MG63 (cell line): ENCODE results near the gene GMDS. TPM values are rescaled to one million over a fixed set of nuclear protein-coding genes. Genes with fewer than 3 reads are reported as not detected.

Source experiments
- DNase-seq: peaks from one replicate; pipeline ENCODE4 v3.0.0-alpha.2; 2020
- H3K27me3 ChIP-seq: fragments of 250-450 bp; sonication (Bioruptor Pico); 2 replicates; pipeline ENCODE4 v1.5.1; 2020; ENCODE audit warnings: mild to moderate bottlenecking, moderate library complexity
- H3K36me3 ChIP-seq: fragments of 250-450 bp; sonication (Bioruptor Pico); 2 replicates; pipeline ENCODE4 v1.5.1; 2020; ENCODE audit warnings: mild to moderate bottlenecking, moderate library complexity
- H3K4me3 ChIP-seq: fragments of 250-450 bp; sonication (Bioruptor Pico); 2 replicates; pipeline ENCODE4 v1.5.1; 2020; ENCODE audit warnings: mild to moderate bottlenecking, moderate library complexity
- H3K9me3 ChIP-seq: fragments of 250-450 bp; sonication (Bioruptor Pico); 2 replicates; pipeline ENCODE4 v1.5.1; 2020; ENCODE audit warnings: mild to moderate bottlenecking, moderate library complexity
- total RNA-seq: library from RNA; depleted of rRNA; stranded (reverse); fragments of >200 nt; shearing (Covaris generic); gene quantifications from 2 replicates; pipeline ENCODE4 v1.2.3, GENCODE V29; 2014; ENCODE audit warnings: low replicate concordance

The GMDS gene
- total RNA-seq, 1 experiment from 2014 or later = 1.8 TPM

GRCh38 chr6:1991332-1991878 lies 254.0 kb downstream of the GMDS start:
- H3K9me3 ChIP-seq = no peaks in the 10 kb centered on the region
- H3K27me3 ChIP-seq = no peaks in the 10 kb centered on the region
- no peak overlapping the region for H3K4me3 ChIP-seq
- H3K36me3 ChIP-seq = no peaks in the 10 kb centered on the region
- DNase-seq = no peak

GRCh38 chr6:1988843-1989242 lies 256.6 kb downstream of the GMDS start:
- Histone ChIP-seq H3K36me3 (no peaks in the 10 kb centered on the region; the same call in 1 of the 2 replicates), H3K4me3 (no peak overlapping the region), H3K9me3 (no peaks in the 10 kb centered on the region), H3K27me3 (no peaks in the 10 kb centered on the region)
- no peak for DNase-seq

GRCh38 chr6:1987640-1988039 lies 257.8 kb downstream of the GMDS start:
- H3K36me3 ChIP-seq = no peaks in the 10 kb centered on the region; the same call in 1 of the 2 replicates
- no peak overlapping the region for H3K4me3 ChIP-seq
- peaks cover 2% of the 10 kb centered on the region; the same call in 1 of the 2 replicates for H3K9me3 ChIP-seq
- peak; percentile 61 for DNase-seq
- H3K27me3 ChIP-seq = no peaks in the 10 kb centered on the region

- Histone ChIP-seq H3K36me3 (no peaks in the 10 kb centered on the region; the same call in 1 of the 2 replicates), H3K4me3 (no peak overlapping the region), H3K27me3 (no peaks in the 10 kb centered on the region), H3K9me3 (peaks cover 2% of the 10 kb centered on the region; the same call in 1 of the 2 replicates)
- no peak for DNase-seq
Measured at GRCh38 chr6:1986454-1987243, 258.8 kb downstream of the GMDS start.

GRCh38 chr6:1984346-1984994 lies 260.9 kb downstream of the GMDS start:
- Histone ChIP-seq H3K27me3 (no peaks in the 10 kb centered on the region), H3K36me3 (no peaks in the 10 kb centered on the region; the same call in 1 of the 2 replicates), H3K4me3 (no peak overlapping the region), H3K9me3 (peaks cover 2% of the 10 kb centered on the region; the same call in 1 of the 2 replicates)
- no peak for DNase-seq

GRCh38 chr6:1983850-1984249 lies 261.6 kb downstream of the GMDS start:
- H3K27me3 ChIP-seq = no peaks in the 10 kb centered on the region
- H3K36me3 ChIP-seq = no peaks in the 10 kb centered on the region; the same call in 1 of the 2 replicates
- DNase-seq = no peak
- H3K4me3 ChIP-seq = no peak overlapping the region
- peaks cover 2% of the 10 kb centered on the region; the same call in 1 of the 2 replicates for H3K9me3 ChIP-seq

GRCh38 chr6:1972962-1973361 lies 272.4 kb downstream of the GMDS start:
- H3K36me3 ChIP-seq = no peaks in the 10 kb centered on the region
- H3K4me3 ChIP-seq = no peak overlapping the region
- DNase-seq = no peak
- H3K9me3 ChIP-seq = no peaks in the 10 kb centered on the region
- no peaks in the 10 kb centered on the region for H3K27me3 ChIP-seq

GRCh38 chr6:1971612-1972011 lies 273.8 kb downstream of the GMDS start:
- H3K27me3 ChIP-seq = no peaks in the 10 kb centered on the region
- no peaks in the 10 kb centered on the region for H3K36me3 ChIP-seq
- H3K9me3 ChIP-seq = no peaks in the 10 kb centered on the region
- no peak for DNase-seq
- no peak overlapping the region for H3K4me3 ChIP-seq

- Histone ChIP-seq H3K27me3 (no peaks in the 10 kb centered on the region), H3K4me3 (no peak overlapping the region), H3K36me3 (no peaks in the 10 kb centered on the region), H3K9me3 (no peaks in the 10 kb centered on the region)
- no peak for DNase-seq
Measured at GRCh38 chr6:1970151-1970561, 275.2 kb downstream of the GMDS start.

GRCh38 chr6:1966713-1967112 lies 278.7 kb downstream of the GMDS start:
- Histone ChIP-seq H3K36me3 (no peaks in the 10 kb centered on the region), H3K9me3 (no peaks in the 10 kb centered on the region), H3K4me3 (no peak overlapping the region), H3K27me3 (no peaks in the 10 kb centered on the region)
- DNase-seq = no peak

GRCh38 chr6:1965596-1966224 lies 279.7 kb downstream of the GMDS start:
- no peak overlapping the region for H3K4me3 ChIP-seq
- H3K9me3 ChIP-seq = no peaks in the 10 kb centered on the region
- H3K27me3 ChIP-seq = no peaks in the 10 kb centered on the region
- no peaks in the 10 kb centered on the region for H3K36me3 ChIP-seq
- no peak for DNase-seq

- Histone ChIP-seq H3K27me3 (no peaks in the 10 kb centered on the region), H3K4me3 (no peak overlapping the region), H3K9me3 (no peaks in the 10 kb centered on the region), H3K36me3 (no peaks in the 10 kb centered on the region)
- no peak for DNase-seq
Measured at GRCh38 chr6:1963596-1963995, 281.8 kb downstream of the GMDS start.

- no peak overlapping the region for H3K4me3 ChIP-seq
- DNase-seq = no peak
- H3K9me3 ChIP-seq = no peaks in the 10 kb centered on the region
- H3K36me3 ChIP-seq = no peaks in the 10 kb centered on the region
- no peaks in the 10 kb centered on the region for H3K27me3 ChIP-seq
Measured at GRCh38 chr6:1962201-1962600, 283.2 kb downstream of the GMDS start.

- no peak overlapping the region for H3K4me3 ChIP-seq
- DNase-seq = no peak
- H3K9me3 ChIP-seq = no peaks in the 10 kb centered on the region
- no peaks in the 10 kb centered on the region for H3K36me3 ChIP-seq
- H3K27me3 ChIP-seq = no peaks in the 10 kb centered on the region
Measured at GRCh38 chr6:1960486-1961142, 284.8 kb downstream of the GMDS start.

- no peak for DNase-seq
- Histone ChIP-seq H3K27me3 (no peaks in the 10 kb centered on the region), H3K9me3 (no peaks in the 10 kb centered on the region)
Measured at GRCh38 chr6:1958257-1958656, 287.1 kb downstream of the GMDS start.

GRCh38 chr6:1957746-1958145 lies 287.7 kb downstream of the GMDS start:
- H3K4me3 ChIP-seq = no peak overlapping the region
- no peaks in the 10 kb centered on the region for H3K27me3 ChIP-seq
- no peaks in the 10 kb centered on the region for H3K9me3 ChIP-seq
- DNase-seq = no peak
- H3K36me3 ChIP-seq = no peaks in the 10 kb centered on the region

More at GRCh38 chr6:1958257-1958656, 287.1 kb downstream of the GMDS start:
- Histone ChIP-seq H3K4me3 (no peak overlapping the region), H3K36me3 (no peaks in the 10 kb centered on the region)
